ENCODE results near the gene IMPA2.
A peak's percentile ranks its signal among the peaks of the same experiment; 100 is the strongest.
"Not testable (repeated sequence)": the region's sequence is repeated elsewhere in the genome, so short reads cannot be mapped to it uniquely, and the experiment has no call there.

The IMPA2 gene

DNA sequence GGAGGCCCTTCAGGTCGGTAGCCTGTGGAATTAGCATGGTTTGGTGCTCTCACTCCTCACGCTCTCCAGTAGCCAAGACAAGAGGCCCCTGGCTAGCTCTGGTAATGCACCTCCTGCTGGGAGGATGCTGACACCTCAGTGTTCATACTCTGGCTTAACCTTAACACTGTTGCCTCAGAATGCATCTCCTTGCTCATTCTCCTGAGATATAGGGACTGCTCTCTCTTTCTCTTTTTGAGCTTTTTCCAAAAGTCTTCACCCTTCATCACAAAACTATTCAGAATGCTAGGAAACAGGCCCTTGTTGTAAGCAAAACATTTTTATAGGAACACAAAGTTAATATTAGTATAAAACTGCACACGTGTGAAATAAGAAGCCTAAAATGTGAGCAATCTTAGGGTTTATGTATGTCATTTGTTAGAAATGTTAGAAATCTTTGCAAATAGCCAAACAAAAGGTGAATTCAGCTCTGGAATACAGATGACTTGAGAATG is 17.3 kb upstream of the IMPA2 start:
- DNase-seq = no peak

DNA sequence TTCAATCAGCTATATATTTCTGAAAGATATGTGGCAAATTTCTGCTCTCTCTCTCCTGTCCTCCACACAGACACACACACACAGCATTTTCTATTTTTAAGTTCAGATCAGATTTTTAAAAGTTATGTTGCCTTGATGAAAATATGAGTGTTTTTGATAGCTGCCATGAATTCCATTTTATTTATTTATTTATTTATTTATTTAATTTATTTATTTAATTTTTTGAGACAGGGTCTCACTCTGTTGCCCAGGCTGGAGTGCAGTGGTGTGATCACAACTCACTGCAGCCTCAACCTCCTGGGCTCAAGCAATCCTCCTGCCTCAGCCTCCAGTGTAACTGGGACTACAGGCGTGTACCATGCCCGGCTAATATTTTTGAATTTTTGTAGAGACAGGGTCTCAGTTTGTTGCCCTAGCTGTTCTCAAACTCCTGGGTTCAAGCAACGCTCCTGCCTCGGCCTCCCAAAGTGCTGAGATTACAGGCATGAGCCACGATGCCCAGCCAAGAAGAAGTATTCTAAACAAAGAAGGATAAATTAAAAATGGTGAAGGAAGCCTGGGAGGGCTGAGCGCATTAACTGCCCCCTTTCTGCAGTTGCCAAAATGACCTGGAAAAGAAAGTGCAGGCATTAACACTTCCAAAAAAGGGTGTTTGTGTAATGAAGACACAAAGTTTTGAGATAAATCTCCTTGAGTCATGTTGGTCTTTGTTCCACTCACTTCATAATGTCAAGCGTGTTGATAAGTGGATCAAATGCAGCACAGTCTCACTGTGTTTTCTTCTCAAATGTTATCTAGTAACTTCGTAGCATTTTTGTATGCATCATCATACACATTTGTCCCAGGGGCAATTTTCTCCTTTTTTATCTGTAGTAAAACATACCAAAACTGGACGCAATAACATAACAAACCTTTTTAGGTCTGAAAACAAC is 11.1 kb upstream of the IMPA2 start:
- DNase-seq = no peak

DNA sequence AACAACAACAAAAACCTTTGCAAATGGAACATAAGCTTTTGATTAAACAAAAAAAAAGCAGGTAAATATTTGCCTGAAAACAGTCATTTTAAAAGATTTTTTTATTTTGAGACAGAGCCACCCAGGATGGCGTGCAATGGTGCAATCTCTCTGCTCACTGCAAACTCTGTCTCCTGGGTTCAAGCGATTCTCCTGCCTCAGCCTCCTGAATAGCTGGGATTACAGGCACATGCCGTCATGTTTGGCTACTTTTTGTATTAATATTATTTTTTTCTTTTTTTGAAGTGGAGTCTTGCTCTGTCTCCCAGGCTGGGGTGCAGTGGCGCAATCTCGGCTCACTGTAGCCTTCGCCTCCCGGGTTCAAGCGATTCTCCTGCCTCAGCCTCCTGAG is 10.5 kb upstream of the IMPA2 start:
- DNase-seq = not testable (repeated sequence)

DNA sequence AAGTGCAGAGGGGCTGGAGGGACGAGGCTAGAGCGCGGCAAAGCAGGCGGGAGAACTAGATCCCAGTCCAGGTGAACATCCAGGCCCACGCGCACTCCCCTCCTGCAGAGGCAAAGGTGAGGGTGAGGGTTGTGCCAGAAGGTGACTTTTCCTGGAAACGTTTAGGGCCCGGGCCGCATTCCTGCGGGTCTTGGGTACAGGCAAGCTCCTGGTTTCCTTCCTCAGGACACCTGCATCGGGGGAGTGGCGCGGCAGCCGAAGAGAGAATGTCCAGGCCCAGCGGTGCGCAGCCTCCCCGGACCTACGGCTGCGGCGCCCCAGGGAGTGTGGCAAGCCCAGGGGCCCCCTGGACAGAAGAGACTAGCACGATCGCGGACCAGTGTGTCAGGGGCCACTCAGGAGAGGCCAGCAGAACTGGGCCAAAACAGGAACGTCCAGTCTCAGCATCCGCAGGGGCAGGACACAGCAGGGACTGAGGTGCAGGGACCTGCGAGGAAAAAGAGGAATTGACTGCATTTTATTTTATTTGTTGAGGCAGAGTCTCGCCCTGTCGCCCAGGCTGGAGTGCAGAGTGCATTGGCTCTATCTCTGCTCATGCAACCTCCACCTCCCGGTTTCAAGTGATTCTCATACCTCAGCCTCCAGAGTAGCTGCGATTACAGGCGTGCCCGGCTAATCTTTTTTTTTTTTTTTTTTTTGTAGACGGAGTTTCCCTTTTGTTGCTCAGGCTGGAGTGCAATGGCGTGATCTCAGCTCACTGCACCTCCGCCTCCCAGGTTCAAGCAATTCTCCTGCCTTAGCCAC is 8.7 kb upstream of the IMPA2 start:
- DNase-seq = no peak

DNA sequence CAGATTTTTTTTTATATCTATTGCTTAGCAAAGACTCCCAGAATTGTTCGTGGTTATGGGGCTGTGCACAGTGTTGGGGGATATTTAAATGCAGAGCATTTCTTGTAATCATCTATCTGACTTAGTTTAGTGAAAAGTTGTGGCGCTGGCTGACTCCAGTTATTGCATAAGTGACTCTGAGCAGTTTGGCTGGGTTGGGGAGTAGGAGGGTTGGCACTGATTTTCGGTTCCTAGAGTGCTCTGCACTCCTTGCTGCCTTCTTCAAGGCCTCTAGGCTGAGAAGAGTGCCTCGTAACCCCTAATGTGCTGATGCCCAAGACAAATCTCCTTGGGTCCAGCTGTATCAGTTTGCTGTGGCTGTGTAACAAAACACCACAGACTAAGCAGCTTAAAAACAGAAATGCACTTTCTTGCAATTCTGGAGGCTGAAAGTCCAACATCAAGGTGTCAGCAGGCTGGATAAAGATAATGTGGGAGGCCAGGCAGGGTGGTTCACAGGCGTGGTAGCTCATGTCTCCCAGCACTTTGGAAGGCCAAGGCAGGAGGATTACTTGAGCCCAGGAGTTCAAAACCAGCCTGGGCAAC is 6.5 kb upstream of the IMPA2 start:
- no peak for DNase-seq

DNA sequence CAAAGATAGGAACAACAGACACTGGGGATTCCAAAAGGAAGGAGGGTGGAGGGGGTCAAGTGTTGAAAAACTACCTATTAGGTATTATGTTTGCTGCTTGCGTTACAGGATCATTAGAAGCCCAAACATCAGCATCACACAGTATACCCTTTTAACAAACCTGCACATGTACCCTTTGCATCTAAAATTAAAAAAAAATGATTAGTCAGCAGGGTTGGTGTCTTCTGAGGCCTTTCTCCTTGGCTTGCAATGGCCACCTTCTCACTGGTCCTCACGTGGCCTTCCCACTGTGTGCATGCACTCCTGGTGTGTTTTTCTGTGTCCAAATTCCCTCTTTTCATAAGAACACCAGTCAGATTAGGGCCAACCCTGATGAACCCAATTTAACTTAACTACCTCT is 5.6 kb upstream of the IMPA2 start:
- no peak for DNase-seq

DNA sequence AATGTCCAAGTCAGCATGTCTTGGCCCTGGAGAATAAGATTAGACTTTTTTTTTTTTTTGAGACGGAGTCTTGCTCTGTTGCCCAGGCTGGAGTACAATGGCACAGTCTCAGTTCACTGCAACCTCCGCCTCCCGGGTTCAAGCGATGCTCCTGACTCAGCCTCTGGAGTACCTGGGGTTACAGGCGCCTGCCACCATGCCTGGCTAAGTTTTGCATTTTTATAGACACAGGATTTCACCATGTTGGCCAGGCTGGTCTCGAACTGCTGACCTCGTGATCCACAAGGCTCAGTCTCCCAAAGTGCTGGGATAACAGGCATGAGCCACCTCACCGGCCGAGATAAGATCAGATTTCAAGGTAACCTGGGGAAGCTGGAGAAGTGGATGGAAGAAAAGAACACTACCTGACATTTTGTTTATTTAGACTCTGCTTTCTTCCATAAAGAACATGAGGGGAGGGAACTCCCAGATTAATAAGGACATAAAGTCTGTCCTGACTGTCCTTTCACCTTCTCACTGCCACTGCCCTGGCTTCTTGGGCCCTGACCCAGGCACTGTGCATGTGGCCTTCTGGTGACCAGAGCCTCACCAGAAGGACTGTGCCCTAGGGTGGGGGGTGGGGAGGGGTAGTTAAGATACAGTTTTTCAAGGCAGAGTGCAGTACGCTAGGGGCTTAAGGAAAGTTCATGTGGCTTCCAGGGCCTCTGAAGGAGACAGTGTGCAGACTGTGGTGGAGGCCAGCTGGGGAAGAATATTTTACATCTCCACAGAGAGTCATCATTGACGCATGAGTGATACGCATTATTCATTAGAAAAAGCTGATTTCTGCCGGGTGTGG is 4.8 kb upstream of the IMPA2 start:
- DNase-seq = no peak

DNA sequence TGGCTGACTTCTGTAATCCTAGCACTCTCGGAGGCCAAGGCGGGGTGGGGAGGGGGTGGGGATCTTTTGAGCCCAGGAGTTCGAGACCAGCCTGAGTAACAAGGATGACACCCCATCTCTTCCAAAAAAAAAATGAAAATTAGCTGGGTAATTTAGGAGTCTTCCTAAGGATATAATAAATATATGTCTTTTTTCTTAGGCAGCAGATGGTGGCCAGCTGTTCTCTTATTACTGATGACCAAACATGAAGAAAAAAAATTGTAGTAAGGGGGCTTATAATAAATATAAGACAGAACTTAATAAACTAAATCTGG is 4.2 kb upstream of the IMPA2 start:
- DNase-seq = no peak

DNA sequence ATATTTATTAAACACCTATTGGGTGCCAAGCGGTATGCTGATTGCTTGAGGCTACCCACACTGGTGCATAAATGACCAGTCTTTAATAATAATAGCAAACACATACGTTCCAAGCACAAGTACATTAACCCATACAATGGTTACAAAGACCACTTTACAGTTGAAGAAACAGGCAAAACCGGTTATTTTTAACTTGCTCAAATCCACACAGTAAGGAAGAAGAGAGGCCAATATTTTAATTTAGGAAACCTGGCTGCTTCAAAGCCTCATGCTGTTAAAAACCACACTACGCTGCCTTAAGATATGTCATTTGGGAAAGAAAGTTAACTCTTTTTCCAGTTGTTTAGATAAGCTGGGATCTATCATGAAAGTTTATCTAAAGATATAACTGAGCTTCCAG is 2.4 kb upstream of the IMPA2 start:
- no peak for DNase-seq

DNA sequence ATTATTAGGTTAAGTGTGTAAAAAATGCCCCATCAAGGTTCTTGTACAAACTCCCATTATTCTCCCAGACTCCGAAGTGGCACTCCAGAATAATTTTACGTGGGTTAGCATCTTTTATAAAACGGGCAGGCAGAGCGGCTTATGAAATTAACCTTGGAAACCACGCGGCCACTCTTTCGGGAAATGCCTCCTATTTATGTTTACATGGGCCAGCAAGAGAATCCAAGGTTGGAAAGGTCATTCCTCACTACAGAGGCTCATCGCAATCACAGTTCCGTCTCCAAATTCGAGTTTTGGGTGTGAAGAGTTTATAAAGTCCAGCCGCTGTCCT is 1.2 kb upstream of the IMPA2 start:
- DNase-seq = no peak

DNA sequence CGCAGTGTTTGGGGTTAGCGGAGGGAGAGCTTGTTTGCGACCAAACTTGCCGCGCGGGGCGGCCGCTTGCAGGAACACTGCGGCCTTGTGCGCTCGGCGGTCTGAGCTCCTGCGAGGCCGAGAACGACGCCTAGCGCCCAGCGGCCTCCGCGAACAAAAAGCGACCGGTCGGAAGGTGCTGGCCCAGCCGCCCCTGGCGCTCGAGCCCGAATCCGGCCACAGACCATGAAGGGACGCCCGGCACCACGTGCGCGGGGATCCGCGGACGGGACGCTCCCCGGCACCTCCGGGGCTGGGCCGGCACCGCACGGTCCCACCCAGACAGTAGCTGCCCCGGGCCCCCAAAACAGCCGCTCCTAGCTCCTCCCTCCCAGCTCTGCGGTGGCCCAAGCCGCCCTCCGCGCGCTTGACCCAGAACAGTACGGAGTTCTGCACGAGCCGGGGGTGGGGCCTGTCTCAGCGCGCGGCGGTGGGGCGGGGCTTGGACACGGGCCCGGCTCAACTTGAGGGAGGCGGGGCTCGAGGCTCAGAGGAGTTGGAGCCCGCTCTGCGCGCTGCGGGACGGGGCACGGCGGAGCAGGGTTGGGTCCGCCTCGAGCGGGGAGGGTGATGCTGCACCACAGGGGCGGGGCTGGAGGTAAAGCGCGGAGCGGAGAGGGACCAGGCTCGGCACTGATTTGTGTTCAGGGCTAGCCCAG is 664 bp upstream of the IMPA2 start:
- peak; percentile 99 for DNase-seq

DNA sequence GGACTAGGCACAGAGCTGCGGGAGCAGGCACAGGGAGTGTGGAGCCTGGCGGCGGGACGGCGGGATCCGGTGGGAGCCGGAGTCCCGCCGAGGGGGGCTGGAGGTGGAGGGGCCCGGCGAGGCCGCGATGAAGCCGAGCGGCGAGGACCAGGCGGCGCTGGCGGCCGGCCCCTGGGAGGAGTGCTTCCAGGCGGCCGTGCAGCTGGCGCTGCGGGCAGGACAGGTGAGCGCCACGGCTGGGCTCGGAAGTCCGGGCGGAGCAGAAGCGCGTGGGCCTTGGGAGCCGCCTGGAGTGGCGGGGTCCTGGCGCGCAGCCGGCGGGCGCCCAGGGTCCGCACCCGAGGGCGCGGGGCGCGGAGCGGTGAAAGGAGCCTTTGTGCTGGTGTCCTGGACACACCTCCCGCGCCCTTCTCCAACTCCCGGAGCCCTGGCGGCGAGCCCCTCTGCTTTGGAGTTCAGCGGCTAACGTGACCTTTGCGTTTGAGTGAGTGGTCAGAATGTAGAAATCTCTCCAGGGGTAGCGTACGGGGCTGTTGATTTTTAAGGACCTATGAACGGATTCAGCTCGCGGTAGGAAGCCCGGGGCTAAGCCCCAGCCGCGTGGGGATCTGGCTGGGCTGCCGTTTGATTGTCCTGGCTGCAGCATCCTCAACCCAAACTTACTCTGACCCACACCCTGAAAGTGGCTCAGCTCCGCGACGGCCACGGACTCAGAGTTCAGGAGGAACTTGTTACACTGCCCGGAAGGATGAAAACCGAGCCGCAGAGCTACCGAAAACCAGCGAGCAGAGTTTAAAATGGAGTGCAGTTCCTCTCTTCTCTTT is 448 bp downstream of the IMPA2 start:
- DNase-seq = no peak

DNA sequence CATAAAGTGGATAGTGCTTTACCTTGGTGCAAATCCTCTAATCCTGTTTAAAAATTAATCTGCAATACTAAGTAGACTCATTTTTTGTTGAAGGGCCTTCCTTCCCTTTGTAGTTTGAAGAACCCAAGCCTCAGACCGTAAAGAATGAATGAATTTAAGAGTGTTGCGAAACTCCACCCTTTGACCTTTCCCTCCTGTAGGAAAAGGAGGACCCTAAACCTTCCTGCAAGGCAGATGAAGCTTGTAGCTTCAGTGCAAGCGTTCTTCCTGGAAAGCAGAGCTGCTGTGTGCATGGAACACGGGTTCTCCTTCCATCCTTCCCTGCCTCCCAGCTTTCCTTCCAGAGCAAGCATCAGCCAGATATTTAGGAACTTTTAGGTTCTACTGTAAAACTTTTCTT is 1.7 kb downstream of the IMPA2 start:
- DNase-seq = no peak

DNA sequence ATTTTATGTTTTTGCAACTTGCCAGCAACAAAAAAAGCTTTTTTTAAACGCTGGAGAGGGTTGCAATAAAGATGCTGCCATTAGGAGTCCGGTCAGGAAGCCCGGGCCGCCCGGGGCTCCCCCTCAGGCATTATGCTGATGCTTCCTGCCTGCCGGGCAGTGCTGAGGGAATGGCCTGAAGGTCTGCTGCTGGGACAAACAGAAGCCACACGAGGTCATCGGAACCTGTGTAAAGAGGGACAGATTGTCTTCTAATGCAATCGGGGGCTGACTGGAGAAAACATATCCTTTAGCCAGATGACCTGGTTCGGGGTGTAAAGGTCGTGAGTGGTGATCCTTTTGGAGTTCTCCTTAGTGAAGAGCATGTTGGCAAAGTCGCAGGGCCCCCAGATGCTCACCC is 2.3 kb downstream of the IMPA2 start:
- DNase-seq = no peak

DNA sequence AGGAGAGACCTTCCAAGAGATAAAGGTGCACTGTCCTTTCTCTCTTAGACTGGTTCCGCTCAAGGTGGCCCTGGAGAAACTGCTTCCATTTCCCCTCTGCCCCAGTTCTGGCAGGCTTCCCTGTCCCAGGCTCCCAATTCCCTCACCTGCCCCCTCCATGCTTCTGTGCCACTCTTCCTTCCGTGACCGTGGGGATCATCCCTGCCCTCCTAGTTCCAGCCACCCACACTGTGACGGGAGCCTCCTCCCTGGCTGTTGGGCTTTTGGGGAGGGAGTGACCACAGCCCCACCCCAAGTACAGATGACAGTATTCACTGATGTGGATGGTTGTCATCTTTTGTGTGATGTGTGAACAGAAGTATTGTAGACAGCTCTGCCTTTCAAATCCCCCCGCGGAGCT is 2.8 kb downstream of the IMPA2 start:
- no peak for DNase-seq

DNA sequence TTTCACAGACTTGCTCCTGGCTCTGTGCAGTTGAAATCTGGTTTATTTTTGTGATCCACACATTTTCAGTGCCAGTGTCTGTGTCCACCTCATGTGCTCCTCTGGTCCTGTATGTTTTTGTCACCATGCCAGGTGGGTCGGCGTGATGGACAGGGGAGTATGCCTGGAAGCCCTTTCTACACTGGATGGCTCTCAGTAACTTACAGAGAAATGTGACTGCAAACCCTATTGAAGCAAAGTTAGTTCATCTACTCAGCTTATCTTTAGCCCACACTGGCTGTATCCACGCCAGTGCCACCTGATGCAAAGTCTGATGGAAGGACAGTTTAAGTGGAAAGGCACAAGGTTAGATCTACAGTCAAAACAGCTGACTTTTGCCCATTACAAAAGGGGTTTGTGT is 4.3 kb downstream of the IMPA2 start:
- DNase-seq = no peak

DNA sequence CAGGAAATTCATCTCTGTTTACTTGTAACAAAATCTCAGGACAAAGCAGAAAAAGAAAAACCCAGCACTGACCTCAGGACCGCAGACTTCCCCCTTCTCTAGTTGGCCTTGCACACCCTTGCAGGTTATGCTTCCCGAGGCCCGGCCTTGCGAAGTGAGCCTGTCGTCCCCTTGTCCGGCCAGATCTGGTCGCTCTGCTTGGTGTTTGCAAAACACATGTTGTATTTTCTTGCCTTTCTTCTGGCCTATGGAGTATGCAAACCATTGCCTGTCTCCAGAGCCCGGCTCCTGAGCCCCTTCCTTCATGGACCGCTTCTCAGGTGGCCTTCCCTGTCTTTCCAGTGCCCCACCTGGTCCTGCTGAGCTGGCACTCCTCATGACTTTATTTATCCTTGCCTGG is 4.8 kb downstream of the IMPA2 start:
- DNase-seq = no peak

DNA sequence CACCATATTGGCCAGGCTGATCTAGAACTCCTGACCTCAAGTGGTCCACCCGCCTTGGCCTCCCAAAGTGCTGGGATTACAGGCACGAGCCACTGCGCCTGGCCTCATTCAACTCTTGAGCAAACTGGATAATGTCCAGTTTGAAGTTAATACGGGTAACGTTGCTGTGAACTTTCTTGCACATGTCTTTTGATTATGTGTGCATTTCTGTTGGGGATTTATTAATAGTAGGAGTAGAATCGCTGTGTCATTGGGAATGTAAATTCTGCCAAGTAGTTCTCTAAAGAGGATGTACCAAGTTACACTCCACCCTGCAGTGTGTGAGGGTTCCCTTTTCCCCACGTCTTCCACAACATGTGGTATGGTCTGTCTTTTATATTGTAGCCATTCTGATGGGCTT is 6.2 kb downstream of the IMPA2 start:
- no peak for DNase-seq

DNA sequence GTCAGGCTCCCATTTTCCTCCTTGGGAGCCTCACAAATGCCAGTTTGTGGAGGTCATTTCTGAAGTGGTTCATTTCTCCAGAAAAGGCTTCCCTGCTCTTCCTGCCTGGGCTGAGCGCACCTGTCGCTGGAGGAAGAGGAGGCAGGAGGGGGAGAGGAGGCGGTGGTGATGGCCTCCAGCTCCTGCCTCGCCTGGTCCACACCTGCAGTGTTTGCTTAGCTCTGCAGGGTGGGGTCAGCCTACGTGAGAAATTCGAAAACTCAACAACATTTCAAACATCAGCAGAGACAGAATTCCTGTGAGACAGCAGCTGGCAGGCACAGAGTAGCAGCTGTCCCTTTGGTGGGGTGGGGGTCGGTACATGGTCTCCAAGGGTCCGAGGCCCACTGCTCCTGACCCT is 7.9 kb downstream of the IMPA2 start:
- DNase-seq = no peak

DNA sequence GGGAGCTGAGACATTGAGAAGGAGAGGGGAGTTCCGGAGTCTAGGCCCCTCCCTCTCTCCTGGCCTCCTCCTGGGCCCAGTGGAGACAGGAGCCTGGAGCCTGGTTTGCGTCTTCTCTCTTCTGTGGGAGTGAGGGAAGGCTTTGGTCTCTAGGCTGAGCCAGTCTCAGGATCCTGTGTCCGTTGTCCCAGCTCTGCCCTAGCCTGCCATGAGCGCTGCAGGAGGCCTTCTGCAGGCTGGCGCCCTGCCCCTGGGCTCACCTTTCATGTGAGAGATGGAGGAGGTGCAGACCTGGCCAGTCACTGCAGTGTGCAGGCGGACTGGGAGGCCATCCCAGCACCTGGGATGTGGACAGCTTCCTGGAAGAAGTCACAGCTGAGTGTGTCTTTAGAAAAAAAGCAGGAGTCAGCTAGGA is 8.7 kb downstream of the IMPA2 start:
- no peak for DNase-seq

DNA sequence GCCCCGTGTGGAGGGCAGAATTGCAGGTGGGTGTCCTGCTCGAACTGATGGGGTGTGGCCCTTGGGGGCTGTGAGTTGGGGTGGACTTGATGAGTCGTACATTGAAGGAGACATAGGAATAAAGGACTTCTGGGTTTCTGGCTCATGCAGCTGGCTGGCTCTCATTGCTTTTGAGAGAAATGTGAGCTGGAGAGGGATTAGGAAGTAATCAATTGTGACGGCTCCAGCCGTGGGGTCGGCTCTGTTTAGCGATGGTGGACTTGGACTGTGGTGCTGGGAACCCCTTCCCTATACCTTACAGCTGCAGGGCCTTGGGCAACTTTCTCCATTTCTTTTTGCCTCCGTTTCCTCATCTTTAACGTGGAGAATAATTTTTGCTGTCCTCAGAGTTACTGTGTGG is 9.2 kb downstream of the IMPA2 start:
- DNase-seq = no peak

Data from stimulated activated naive CD4-positive, alpha-beta T cell treated with Interleukin-2 at 50 U/mL for 16 hours (primary cell).